Measurements from ENCODE around the gene MERTK. TPM values are rescaled to one million over a fixed set of nuclear protein-coding genes. Genes with fewer than 3 reads are reported as not detected.

The MERTK gene
- total and polyA plus RNA-seq, 2 of the 8 experiments (the other 6 are each of a cell fraction or from before 2014, with no cell fraction given) = 6.5 to 7.0 TPM

- H3K79me1 ChIP-seq (ENCODE audit: low read depth, low read length) = no peaks in the 10 kb centered on the region
- H3K23me2 ChIP-seq (ENCODE audit: low read depth, low read length) = no peaks in the 10 kb centered on the region
- H3K23ac ChIP-seq (ENCODE audit: insufficient read length) = no peak overlapping the region
- no peak overlapping the region for H2BK5ac ChIP-seq (ENCODE audit: low read depth, low read length)
- H2AK5ac ChIP-seq (ENCODE audit: low read depth, low read length) = no peak overlapping the region
- no peak overlapping the region for H2BK15ac ChIP-seq (ENCODE audit: low read length)
- no peak overlapping the region for H3K4me2 ChIP-seq (ENCODE audit: insufficient read depth in 1 of 2, low read depth in 2 of 2, low read length in 2 of 2)
- no peak overlapping the region for H3K9ac ChIP-seq (replicated peaks in 1 of 4; ENCODE audit: extremely low read depth in 1 of 4, low read depth in 3 of 4, low read length in 3 of 4)
- FAIRE-seq (no peak), DNase-seq (ENCODE audit: low read depth in 1 of 2, low spot score in 2 of 2) (no peak)
- no peaks in the 10 kb centered on the region for H3K27me3 ChIP-seq (replicated peaks in 1 of 4; ENCODE audit: control insufficient read depth in 3 of 4, extremely low read depth in 1 of 4, insufficient read depth in 3 of 4, low read length in 3 of 4)
- H3K9me3 ChIP-seq (ENCODE audit: insufficient read depth in 2 of 2, low read depth in 1 of 2, low read length in 1 of 2) = no peaks in the 10 kb centered on the region
- no peak overlapping the region for H3K27ac ChIP-seq (ENCODE audit: low read depth, low read length)
- H3K18ac ChIP-seq (ENCODE audit: extremely low read depth, low read length) = no peak overlapping the region
- H3K4ac ChIP-seq (replicated peaks; ENCODE audit: insufficient read length, low read depth, low read length) = no peak overlapping the region
- peaks cover 0 to 3% (median 0%) of the 10 kb centered on the region in 4 experiments; a peak in 1 of 8 replicates for H3K36me3 ChIP-seq (ENCODE audit: control insufficient read depth in 2 of 4, insufficient read depth in 4 of 4, low read length in 3 of 4)
- no peaks in the 10 kb centered on the region for H3K4me1 ChIP-seq (replicated peaks in 1 of 4; ENCODE audit: control insufficient read depth in 3 of 4, insufficient read depth in 4 of 4, low read length in 3 of 4)
- no peak overlapping the region for H2BK20ac ChIP-seq (ENCODE audit: low read length)
- ChIA-PET CTCF (ENCODE audit: partially characterized antibody) (interaction anchor here (1.2 kb wide), 1 partner anchor 30 kb away, joined by 3 read pairs; no protein-coding TSS in a partner anchor), POLR2A (ENCODE audit: partially characterized antibody) (no interaction called here)
- H2BK120ac ChIP-seq (replicated peaks; ENCODE audit: low read depth, low read length) = no peak overlapping the region
- 94% methylated on average over 4 of the region's 4 CpGs; no CpG with 5 or more reads in 1 of the 2 experiments for WGBS, 2 experiments (ENCODE audit: extremely low coverage in 1 of 2, insufficient coverage in 1 of 2, insufficient read length in 1 of 2, insufficient replicate concordance in 2 of 2, low coverage in 1 of 2, low lambda C conversion rate in 2 of 2, missing lambda C conversion rate in 1 of 2)
- no peak overlapping the region for H2BK12ac ChIP-seq (ENCODE audit: low read depth, low read length)
- no peak overlapping the region for H3K14ac ChIP-seq (ENCODE audit: insufficient read length)
- H3K79me2 ChIP-seq (ENCODE audit: control insufficient read depth in 1 of 2, insufficient read depth in 2 of 2, low read length in 2 of 2) = no peaks in the 10 kb centered on the region
- no peaks in the 10 kb centered on the region for H4K20me1 ChIP-seq (replicated peaks in 1 of 2; ENCODE audit: control insufficient read depth in 1 of 2, insufficient read depth in 2 of 2, low read length in 2 of 2)
- no peak overlapping the region for H4K8ac ChIP-seq (ENCODE audit: extremely low read depth, insufficient read depth, low read length)
- H3K4me3 ChIP-seq (ENCODE audit: extremely low read depth in 1 of 4, insufficient read depth in 2 of 4, low read depth in 3 of 4, low read length in 4 of 4) = no peak overlapping the region
- no peak overlapping the region for H2AFZ ChIP-seq (ENCODE audit: low read length)
- H3K56ac ChIP-seq (replicated peaks; ENCODE audit: insufficient read length, low read depth, low read length) = no peak overlapping the region
- H4K91ac ChIP-seq (replicated peaks; ENCODE audit: insufficient read length, low read length) = no peak overlapping the region
- H4K5ac ChIP-seq (ENCODE audit: insufficient read length, low read depth, low read length) = no peak overlapping the region
- TF ChIP-seq RFX5 (IDR thresholded peaks at IDR 0.05; ENCODE audit: borderline replicate concordance, low read depth, low read length) (no peak), BRCA1 (IDR thresholded peaks at IDR 0.05; ENCODE audit: low read depth, low read length) (no peak)
Measured at GRCh38 chr2:111984213-111984604, 85.8 kb downstream of the MERTK start.

Measured in H1 (cell line).